H1 (cell line): ENCODE data around the gene ZNF556. TPM values are rescaled to one million over a fixed set of nuclear protein-coding genes. Genes with fewer than 3 reads are reported as not detected.
A peak's percentile ranks its signal among the peaks of the same experiment; 100 is the strongest.

Experiments
- CTCF ChIA-PET: fragments of 300-600 bp; sonication (Branson Sonifier 250); formaldehyde crosslinking; loops from one replicate; lab custom pipeline; 2021; ENCODE audit not compliant: partially characterized antibody; lab: Charles Lee
- POLR2A ChIA-PET: fragments of 300-600 bp; sonication (Branson Sonifier 250); formaldehyde crosslinking; loops from one replicate; lab custom pipeline; 2021; ENCODE audit warnings: inconsistent platforms; ENCODE audit not compliant: partially characterized antibody; lab: Charles Lee
- DNase-seq, 2 experiments: peaks; one replicate each; pipeline versions ENCODE4 v3.0.0 to v3.0.0-alpha.2; 2010 to 2022; ENCODE audit warnings: low spot score in 2 of 2, low read depth in 1 of 2, mixed read lengths in 1 of 2
- FAIRE-seq: peaks from 2 replicates; lab custom pipeline; 2011; peaks lifted over from hg19 to GRCh38; lab: Jason Lieb, UNC
- H2AFZ ChIP-seq: 2 replicates; pipeline ENCODE4 v1.8.1; 2012; ENCODE audit warnings: low read length, inconsistent platforms
- H2AK5ac ChIP-seq: 2 replicates; pipeline ENCODE4 v1.6.1; 2013; ENCODE audit warnings: low read depth, low read length
- H2BK120ac ChIP-seq: replicated peaks from 2 replicates; pipeline ENCODE3; 2013; ENCODE audit warnings: low read depth, low read length, inconsistent platforms
- H2BK12ac ChIP-seq: 2 replicates; pipeline ENCODE4 v1.6.1; 2013; ENCODE audit warnings: low read depth, low read length
- H2BK15ac ChIP-seq: 2 replicates; pipeline ENCODE4 v1.6.1; 2013; ENCODE audit warnings: low read length
- H2BK20ac ChIP-seq: 2 replicates; pipeline ENCODE4 v1.6.1; 2013; ENCODE audit warnings: low read length
- H2BK5ac ChIP-seq: 2 replicates; pipeline ENCODE4 v1.6.1; 2013; ENCODE audit warnings: low read depth, low read length
- H3K14ac ChIP-seq: 2 replicates; pipeline ENCODE4 v1.6.1; 2013; ENCODE audit warnings: inconsistent platforms; ENCODE audit not compliant: insufficient read length
- H3K18ac ChIP-seq: 2 replicates; pipeline ENCODE4 v1.6.1; 2013; ENCODE audit warnings: low read length; ENCODE audit errors: extremely low read depth
- H3K23ac ChIP-seq: 2 replicates; pipeline ENCODE4 v1.6.1; 2013; ENCODE audit warnings: inconsistent platforms; ENCODE audit not compliant: insufficient read length
- H3K23me2 ChIP-seq: 2 replicates; pipeline ENCODE4 v1.6.1; 2013; ENCODE audit warnings: low read depth, low read length
- H3K27ac ChIP-seq: 2 replicates; pipeline ENCODE4 v1.6.1; 2011; ENCODE audit warnings: low read depth, low read length, inconsistent platforms
- H3K27me3 ChIP-seq, 4 experiments: replicated peaks in 1 of 4; 1 replicate in 1 of 4; 2 replicates in 3 of 4; pipeline versions ENCODE4 v1.6.1 to v1.8.1; 2011 to 2013; ENCODE audit warnings: low read length in 3 of 4, mild to moderate bottlenecking in 3 of 4, inconsistent platforms in 2 of 4, mixed read lengths in 2 of 4, moderate library complexity in 1 of 4; ENCODE audit not compliant: control insufficient read depth in 3 of 4, insufficient read depth in 3 of 4; ENCODE audit errors: extremely low read depth in 1 of 4
- H3K36me3 ChIP-seq, 4 experiments: 2 replicates each; pipeline versions ENCODE4 v1.6.1 to v1.8.1; 2011 to 2013; ENCODE audit warnings: mild to moderate bottlenecking in 4 of 4, low read length in 3 of 4, moderate library complexity in 2 of 4, control low read depth in 1 of 4, inconsistent platforms in 1 of 4; ENCODE audit not compliant: insufficient read depth in 4 of 4, control insufficient read depth in 2 of 4
- H3K4ac ChIP-seq: replicated peaks from 2 replicates; pipeline ENCODE3; 2013; ENCODE audit warnings: low read length, low read depth, mixed read lengths, inconsistent platforms; ENCODE audit not compliant: insufficient read length
- H3K4me1 ChIP-seq, 4 experiments: replicated peaks in 1 of 4; 1 replicate in 1 of 4; 2 replicates in 3 of 4; pipeline versions ENCODE4 v1.6.1 to v1.8.1; 2011 to 2013; ENCODE audit warnings: low read length in 3 of 4, inconsistent platforms in 2 of 4, mixed read lengths in 1 of 4; ENCODE audit not compliant: insufficient read depth in 4 of 4, control insufficient read depth in 3 of 4
- H3K4me2 ChIP-seq, 2 experiments: 2 replicates each; pipeline versions ENCODE4 v1.6.1 to v1.8.1; 2011 to 2013; ENCODE audit warnings: low read depth in 2 of 2, low read length in 2 of 2, control low read depth in 1 of 2, inconsistent platforms in 1 of 2, mild to moderate bottlenecking in 1 of 2; ENCODE audit not compliant: insufficient read depth in 1 of 2
- H3K4me3 ChIP-seq, 4 experiments: fragments of 200-600, 300-600 bp in 1 of 4; sonication (generic), shearing (Covaris generic), sonication (Bioruptor Twin) in 1 of 4; 2 replicates each; pipeline versions ENCODE4 v1.5.1 to v1.8.1; 2011 to 2016; ENCODE audit warnings: low read length in 4 of 4, low read depth in 3 of 4, control low read depth in 2 of 4, inconsistent platforms in 2 of 4, mild to moderate bottlenecking in 2 of 4, mixed read lengths in 1 of 4, moderate library complexity in 1 of 4; ENCODE audit not compliant: insufficient read depth in 2 of 4; ENCODE audit errors: extremely low read depth in 1 of 4
- H3K56ac ChIP-seq: replicated peaks from 2 replicates; pipeline ENCODE3; 2013; ENCODE audit warnings: low read depth, mild to moderate bottlenecking, mixed read lengths, low read length, inconsistent platforms; ENCODE audit not compliant: insufficient read length
- H3K79me1 ChIP-seq: 2 replicates; pipeline ENCODE4 v1.6.1; 2013; ENCODE audit warnings: low read depth, low read length, control low read depth
- H3K79me2 ChIP-seq, 2 experiments: 2 replicates each; pipeline versions ENCODE4 v1.6.1 to v1.8.1; 2012 to 2013; ENCODE audit warnings: low read length in 2 of 2, mild to moderate bottlenecking in 2 of 2, inconsistent platforms in 1 of 2; ENCODE audit not compliant: insufficient read depth in 2 of 2, control insufficient read depth in 1 of 2
- H3K9ac ChIP-seq, 4 experiments: replicated peaks in 1 of 4; 1 replicate in 1 of 4; 2 replicates in 3 of 4; pipeline versions ENCODE4 v1.6.1 to v1.8.1; 2011 to 2013; ENCODE audit warnings: low read depth in 3 of 4, low read length in 3 of 4, control low read depth in 2 of 4, mild to moderate bottlenecking in 2 of 4, moderate library complexity in 2 of 4, inconsistent platforms in 1 of 4; ENCODE audit errors: extremely low read depth in 1 of 4
- H3K9me3 ChIP-seq, 2 experiments: 2 replicates each; pipeline versions ENCODE4 v1.6.1 to v1.8.1; 2012 to 2013; ENCODE audit warnings: mild to moderate bottlenecking in 2 of 2, moderate library complexity in 2 of 2, control low read depth in 1 of 2, inconsistent platforms in 1 of 2, low read depth in 1 of 2, low read length in 1 of 2, mixed read lengths in 1 of 2; ENCODE audit not compliant: insufficient read depth in 2 of 2
- H4K20me1 ChIP-seq, 2 experiments: replicated peaks in 1 of 2; 2 replicates each; pipeline versions ENCODE3 to v1.8.1; 2011 to 2013; ENCODE audit warnings: inconsistent platforms in 2 of 2, low read length in 2 of 2, mild to moderate bottlenecking in 1 of 2; ENCODE audit not compliant: insufficient read depth in 2 of 2, control insufficient read depth in 1 of 2
- H4K5ac ChIP-seq: 2 replicates; pipeline ENCODE4 v1.6.1; 2013; ENCODE audit warnings: low read length, low read depth, mixed read lengths, inconsistent platforms; ENCODE audit not compliant: insufficient read length
- H4K8ac ChIP-seq: 2 replicates; pipeline ENCODE4 v1.8.0; 2013; ENCODE audit warnings: mild to moderate bottlenecking, moderate library complexity, low read length, inconsistent platforms; ENCODE audit not compliant: insufficient read depth; ENCODE audit errors: extremely low read depth
- H4K91ac ChIP-seq: replicated peaks from 2 replicates; pipeline ENCODE3; 2013; ENCODE audit warnings: low read length, mixed read lengths, inconsistent platforms; ENCODE audit not compliant: insufficient read length
- ASH2L ChIP-seq: fragments of 200-600, 300-600 bp; sonication (generic); IDR thresholded peaks from one replicate; pipeline ENCODE4 v1.7.1; 2017; ENCODE audit warnings: low read length
- BACH1 ChIP-seq: IDR thresholded peaks from 2 replicates; pipeline ENCODE4 v1.6.1; 2012; ENCODE audit warnings: low read length, improper control_type of control experiment
- CTBP2 ChIP-seq: IDR thresholded peaks from 2 replicates; pipeline ENCODE4 v1.7.0; 2011; ENCODE audit warnings: borderline replicate concordance, mild to moderate bottlenecking, moderate library complexity, mixed read lengths, low read length; ENCODE audit not compliant: insufficient read depth, insufficient read length
- HDAC2 ChIP-seq, 2 experiments: fragments of 300-600 bp in 1 of 2; sonication (generic) in 1 of 2; IDR thresholded peaks; 2 replicates each; pipeline ENCODE4 v1.6.1; 2011 to 2012; ENCODE audit warnings: low read depth in 2 of 2, low read length in 2 of 2, mild to moderate bottlenecking in 2 of 2, moderate library complexity in 2 of 2, borderline replicate concordance in 1 of 2, inconsistent platforms in 1 of 2
- PHF8 ChIP-seq: fragments of 200-600 bp; sonication (generic); conservative IDR thresholded peaks from 2 replicates; pipeline ENCODE4 v1.7.1; 2012; ENCODE audit warnings: low read depth, mild to moderate bottlenecking, inconsistent platforms, low read length, moderate library complexity
- POLR2A ChIP-seq, 2 experiments: IDR thresholded peaks; 1 replicate in 1 of 2; 2 replicates in 1 of 2; pipeline ENCODE4 v1.6.1; 2011; ENCODE audit warnings: low read depth in 2 of 2, low read length in 2 of 2, mild to moderate bottlenecking in 2 of 2; ENCODE audit errors: control extremely low read depth in 1 of 2
- SIRT6 ChIP-seq: IDR thresholded peaks from one replicate; pipeline ENCODE4 v1.7.1; 2012; ENCODE audit warnings: low read length, inconsistent platforms
- SP1 ChIP-seq: IDR thresholded peaks from 2 replicates; pipeline ENCODE4 v1.6.1; 2011; ENCODE audit warnings: low read depth, low read length
- SP4 ChIP-seq: IDR thresholded peaks from 2 replicates; pipeline ENCODE4 v1.6.1; 2012; ENCODE audit warnings: low read length, inconsistent platforms
- SUZ12 ChIP-seq: fragments of 200-600 bp; sonication (generic); IDR thresholded peaks from 2 replicates; pipeline ENCODE4 v1.6.1; 2012; ENCODE audit warnings: mild to moderate bottlenecking, inconsistent platforms, low read length, moderate library complexity, mixed read lengths
- TBP ChIP-seq: IDR thresholded peaks from 2 replicates; pipeline ENCODE4 v1.6.1; 2011; ENCODE audit warnings: low read depth, low read length, improper control_type of control experiment
- WGBS, 2 experiments: shearing (Covaris generic) in 1 of 2; methylation state at CpG; one replicate each; pipeline versions ENCODE4 v1.1.6 to v1.1.7; 2013 to 2015; ENCODE audit warnings: low lambda C conversion rate in 2 of 2, mixed read lengths in 2 of 2, inconsistent platforms in 1 of 2, low coverage in 1 of 2, missing lambda C conversion rate in 1 of 2; ENCODE audit not compliant: insufficient replicate concordance in 2 of 2, insufficient coverage in 1 of 2, insufficient read length in 1 of 2; ENCODE audit errors: extremely low coverage in 1 of 2, missing lambda C conversion rate in 1 of 2; 5-methylcytosine and 5-hydroxymethylcytosine counted together
- polyA plus RNA-seq, 7 experiments: library from polyadenylated mRNA; depleted of rRNA in 3 of 7; stranded (reverse) in 5 of 7; unstranded in 2 of 7; fragments of >200 nt in 5 of 7; fragments of 200-250 nt in 2 of 7; gene quantifications; 1 replicate in 5 of 7; 2 replicates in 1 of 7; 4 replicates in 1 of 7; pipeline versions ENCODE4 v1.2.1 to v1.2.3, GENCODE V29; 2011 to 2013; ENCODE audit warnings: missing spikeins in 2 of 7, mixed read lengths in 2 of 7
- total RNA-seq: library from RNA; stranded (reverse); fragmentation: NEBNext Ultra II Directional; extraction: Animal tissue kit (Norgen Biotek cat#: 25700); gene quantifications from 2 replicates; pipeline ENCODE4 v1.2.1, GENCODE V29; 2021

ZNF556 gene
- total and polyA plus RNA-seq, 2 of the 8 experiments (the other 6 are each of a cell fraction or from before 2014, with no cell fraction given) = not detected

DNA sequence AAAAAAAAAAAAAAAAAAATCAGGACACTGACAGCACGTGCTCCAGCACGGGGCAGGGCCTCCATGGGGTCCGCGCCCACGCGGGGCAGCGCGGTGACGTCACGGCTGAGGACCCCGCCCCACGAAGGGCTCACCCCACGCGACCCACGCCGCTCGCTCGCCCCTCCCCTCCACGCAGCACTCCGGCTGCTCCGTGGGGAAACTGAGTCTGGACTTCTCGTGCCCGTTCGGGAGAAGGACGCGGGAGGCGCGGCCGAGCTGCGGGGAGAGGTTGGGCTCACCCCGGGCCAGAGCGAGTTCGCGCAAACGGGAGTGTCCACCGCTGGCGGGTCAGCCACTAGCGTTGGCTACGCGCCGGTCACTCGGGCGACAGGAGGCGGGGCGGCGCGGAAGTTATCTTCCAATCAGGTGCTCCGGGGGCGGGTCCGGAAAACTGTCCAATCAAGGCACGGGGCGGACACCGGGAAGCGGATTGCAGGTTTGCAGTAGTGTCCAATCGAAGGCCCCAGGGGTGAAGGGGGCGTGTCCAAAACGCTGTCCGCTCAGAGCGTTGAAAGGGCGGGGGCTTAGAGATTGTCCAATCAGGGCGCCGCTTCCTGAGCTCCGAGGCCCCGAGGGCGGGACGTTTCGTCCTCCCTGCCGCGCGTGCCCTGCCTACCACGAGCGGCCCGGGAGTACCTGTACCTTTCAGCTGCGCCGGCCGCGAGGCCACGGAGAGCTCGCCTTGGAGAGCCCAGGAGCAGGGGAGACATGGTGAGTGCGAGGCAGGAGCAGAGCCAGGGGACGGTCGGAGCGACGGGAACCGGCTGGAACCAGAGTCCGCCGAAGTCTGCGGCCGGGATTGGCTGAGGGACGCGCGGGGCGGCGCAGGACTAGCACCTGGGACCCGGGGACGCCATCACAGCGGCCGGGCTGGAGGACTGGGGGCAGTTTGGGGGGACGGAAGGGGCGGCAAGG lies 33.4 kb downstream of the ZNF556 start, which contains the start of gene ZNF57:
Gene ZNF57 (plus strand): TSS at position 633 of the 957 bp plus-strand sequence. CDS start 118 bp downstream, at position 751.
- H3K27me3 ChIP-seq = no peaks in the 10 kb centered on the region
- peaks cover 0 to 5% of the 10 kb centered on the region in 2 experiments for H4K20me1 ChIP-seq
- peak within 1 kb of the TSS; percentile 98 for H4K8ac ChIP-seq
- ChIA-PET POLR2A (interaction anchor here (0.9 to 1.2 kb wide), 2 partner anchors 10 to 55 kb away, joined by 3 to 5 read pairs; no protein-coding TSS in a partner anchor), CTCF (interaction anchor here (0.7 to 1.6 kb wide), 4 partner anchors 13 to 51 kb away, joined by 3 to 6 read pairs (median 4); no protein-coding TSS in a partner anchor)
- H4K5ac ChIP-seq = peak within 1 kb of the TSS; percentile 97
- no peak within 1 kb of the TSS for H3K56ac ChIP-seq
- peak within 1 kb of the TSS; percentile 68 to 91 (median 84) for H3K9ac ChIP-seq
- no peak within 1 kb of the TSS for H3K14ac ChIP-seq
- peak within 1 kb of the TSS; percentile 90 for H3K27ac ChIP-seq
- peaks cover 0 to 32% of the 10 kb centered on the region in 2 experiments; a peak in 3 of 4 replicates for H3K79me2 ChIP-seq
- peaks cover 5% of the 10 kb centered on the region; the same call in 1 of the 2 replicates for H3K23me2 ChIP-seq
- peak within 1 kb of the TSS; percentile 98 for H3K18ac ChIP-seq
- H3K4ac ChIP-seq = peak within 1 kb of the TSS; percentile 53
- peaks cover 7% of the 10 kb centered on the region; the same call in 1 of the 2 replicates for H3K79me1 ChIP-seq
- no peak within 1 kb of the TSS for H2BK12ac ChIP-seq
- no peak within 1 kb of the TSS for H2AK5ac ChIP-seq
- peak within 1 kb of the TSS; percentile 28; the same call in 1 of the 2 replicates for H2AFZ ChIP-seq
- H2BK120ac ChIP-seq = no peak within 1 kb of the TSS
- H3K36me3 ChIP-seq = no peaks in the 10 kb centered on the region
- peak within 1 kb of the TSS; percentile 73 to 99 (median 85) for H3K4me3 ChIP-seq
- no peak within 1 kb of the TSS for H2BK20ac ChIP-seq
- H2BK15ac ChIP-seq = no peak within 1 kb of the TSS
- FAIRE-seq = no peak
- H2BK5ac ChIP-seq = peak within 1 kb of the TSS; percentile 94; the same call in 1 of the 2 replicates
- no peak within 1 kb of the TSS for H4K91ac ChIP-seq
- H3K4me2 ChIP-seq = peak within 1 kb of the TSS; percentile 66 to 75
- no peak within 1 kb of the TSS for H3K23ac ChIP-seq
- peak; percentile 94 to 96 for DNase-seq
- peaks cover 0 to 5% (median 3%) of the 10 kb centered on the region in 4 experiments; a peak in 3 of 7 replicates for H3K4me1 ChIP-seq
- WGBS, 2 experiments = 2% methylated on average over 67 of the region's 100 CpGs; no CpG with 5 or more reads in 1 of the 2 experiments
- H3K9me3 ChIP-seq = peaks cover 9 to 10% of the 10 kb centered on the region in 2 experiments
- 0 out of 2 replicates have a peak, but pooled peaks have one; percentile 30 for TF ChIP-seq TBP
- TF ChIP-seq CTBP2 = no peak
- peak; percentile 54 for TF ChIP-seq ASH2L
- TF ChIP-seq PHF8 = peak; percentile 79
- peak; percentile 83 for TF ChIP-seq SP1
- TF ChIP-seq POLR2A (IDR thresholded peaks at IDR 0.05; ENCODE audit: control extremely low read depth in 1 of 2, low read depth in 2 of 2, low read length in 2 of 2) = peak in 1 of 2 experiments; percentile 73; a peak in 2 of 3 replicates
- TF ChIP-seq SP4 = peak; percentile 90
- peak in 1 of 2 experiments; percentile 88; a peak in 2 of 4 replicates for TF ChIP-seq HDAC2 (IDR thresholded peaks at IDR 0.05; ENCODE audit: borderline replicate concordance in 1 of 2, low read depth in 2 of 2, low read length in 2 of 2)
- TF ChIP-seq SUZ12 = peak; percentile 31; the same call in 1 of the 2 replicates
- TF ChIP-seq BACH1 = peak; percentile 90
- no peak for TF ChIP-seq SIRT6
